HG03432 (cell line): Measurements from ENCODE around the gene SYNPR.

ENCODE experiments used
- ATAC-seq: cut with Tn5 transposase; IDR thresholded peaks from one replicate; pipeline ENCODE4 v1.9.1; 2021; ENCODE audit warnings: mild to moderate bottlenecking, moderate library complexity; ENCODE audit not compliant: unreplicated experiment

The SYNPR gene

DNA sequence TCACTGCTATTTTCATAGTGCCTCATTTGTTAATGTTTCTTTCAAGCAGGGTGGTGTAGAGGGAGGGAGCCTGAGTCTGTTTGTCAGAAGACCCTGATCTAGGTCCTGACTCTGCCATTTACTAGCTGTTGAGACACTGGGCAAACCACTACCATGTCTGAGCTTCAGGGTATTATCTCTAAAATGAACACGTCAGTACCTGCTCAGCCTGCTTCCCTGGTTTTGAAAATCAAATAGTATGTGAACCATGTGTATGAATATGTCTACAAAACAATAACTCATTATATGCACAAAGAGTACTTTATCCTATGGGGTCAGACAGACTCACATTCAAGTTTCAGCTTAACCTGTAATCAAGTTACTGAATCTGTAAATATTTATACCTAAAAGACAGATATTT, 25.1 kb downstream of the SYNPR start:
- ATAC-seq, result no peak

DNA sequence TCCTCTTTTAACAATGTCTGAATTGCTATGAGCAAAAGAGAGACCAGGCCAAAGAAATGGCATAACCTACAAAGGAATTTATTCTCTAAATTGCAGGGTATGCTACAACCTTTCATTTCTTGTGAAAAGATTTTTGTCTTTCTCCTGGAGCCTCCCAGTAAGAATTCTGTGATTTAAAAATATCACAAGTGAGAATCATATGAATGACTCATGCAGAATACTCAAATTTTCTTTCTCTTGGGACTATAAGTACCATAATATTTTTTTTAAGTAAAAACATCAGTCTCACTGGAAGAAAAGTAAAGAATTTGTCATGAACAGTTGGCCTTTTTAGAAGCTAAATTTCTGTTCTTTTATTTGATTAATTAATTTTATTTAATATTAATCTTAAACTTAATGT, 26.3 kb downstream of the SYNPR start:
- no peak for ATAC-seq

DNA sequence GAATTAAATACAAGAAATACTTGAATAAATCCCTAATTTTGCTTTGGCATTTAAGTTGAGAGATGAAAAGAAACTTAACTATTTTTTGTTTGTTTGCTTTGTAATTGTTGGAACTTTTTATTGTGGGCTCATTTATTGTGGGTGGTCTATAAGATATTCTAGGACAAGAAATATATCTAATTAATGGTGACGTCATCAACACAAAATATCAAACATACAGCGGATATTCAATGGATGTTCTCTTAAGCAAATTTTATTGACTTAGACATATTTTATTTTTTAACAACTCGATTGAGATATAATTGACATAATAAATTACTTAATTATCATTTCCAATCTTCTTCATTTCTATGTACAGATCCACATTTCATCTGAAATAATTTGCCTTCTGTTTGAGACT, 30.0 kb downstream of the SYNPR start:
- no peak for ATAC-seq

GRCh38 chr3:63309768-63310167, 31.7 kb downstream of the SYNPR start:
- ATAC-seq, result no peak

DNA sequence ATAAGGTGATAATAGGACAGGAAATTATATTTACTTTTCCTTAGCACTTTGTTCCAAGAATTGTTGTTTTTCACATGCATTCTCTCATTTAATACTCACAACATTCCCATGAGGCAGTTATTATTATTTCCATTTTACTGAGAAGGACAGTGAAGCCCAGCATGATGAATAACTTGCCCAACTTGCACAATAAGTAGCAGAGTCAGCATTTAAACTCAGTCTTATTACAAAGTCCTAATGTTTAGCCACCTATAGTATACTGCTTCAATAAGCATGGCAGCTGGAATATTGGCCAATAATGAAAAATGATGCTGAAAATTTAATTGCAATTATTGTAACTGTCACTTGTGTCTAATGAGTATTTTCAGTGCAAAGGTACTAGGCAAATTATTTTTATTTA, 45.7 kb downstream of the SYNPR start:
- ATAC-seq, result no peak

DNA sequence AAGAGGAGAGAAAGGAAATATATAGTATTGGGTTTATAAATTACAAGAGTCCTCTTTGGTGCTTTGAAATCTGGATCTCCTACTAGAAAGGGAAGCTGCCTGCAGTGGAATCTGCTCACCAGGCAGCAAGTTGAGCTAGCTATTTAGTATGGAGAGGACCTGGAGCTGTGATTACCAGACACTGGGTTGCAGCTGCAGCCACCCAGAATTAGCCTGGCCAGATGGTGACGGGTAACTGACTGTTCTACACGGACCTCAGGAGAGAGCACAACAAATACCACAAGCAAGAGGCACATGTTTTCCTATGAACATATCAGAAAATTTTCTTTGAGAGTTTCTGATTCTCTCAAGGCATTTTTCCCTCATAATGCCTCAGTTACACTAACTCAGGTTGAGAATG, 46.5 kb downstream of the SYNPR start:
- ATAC-seq, result no peak

- no peak for ATAC-seq
Measured at GRCh38 chr3:63325386-63325785, 47.3 kb downstream of the SYNPR start.

- ATAC-seq, result no peak
Measured at GRCh38 chr3:63328365-63328764, 50.3 kb downstream of the SYNPR start.

GRCh38 chr3:63331520-63331919, 53.4 kb downstream of the SYNPR start:
- ATAC-seq, result no peak

- no peak for ATAC-seq
Measured at GRCh38 chr3:63333815-63334214, 55.7 kb downstream of the SYNPR start.

- no peak for ATAC-seq
Measured at GRCh38 chr3:63338351-63338750, 60.2 kb downstream of the SYNPR start.

DNA sequence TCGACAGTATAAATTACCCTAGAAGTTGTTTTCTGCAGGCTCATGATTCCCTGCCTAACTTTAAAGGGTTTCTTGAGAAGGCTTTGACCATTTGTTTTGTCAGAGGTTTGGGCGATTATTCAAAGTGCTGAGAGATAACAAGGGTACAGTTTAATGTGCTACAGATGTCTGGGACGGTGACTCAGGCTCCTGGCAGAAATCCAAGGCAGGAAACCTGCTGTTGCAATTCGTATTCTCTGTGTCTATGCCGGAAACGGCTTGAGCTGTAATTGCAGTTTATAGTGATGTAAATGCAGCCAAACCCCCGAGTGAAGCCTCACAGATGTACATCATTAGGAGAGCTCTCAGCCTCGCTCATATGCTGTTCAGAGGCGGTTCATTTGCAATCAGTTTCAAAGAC, 65.6 kb downstream of the SYNPR start:
- ATAC-seq, result peak; percentile 74

- ATAC-seq, result no peak
Measured at GRCh38 chr3:63344661-63345060, 66.6 kb downstream of the SYNPR start.

GRCh38 chr3:63349583-63350573, 71.8 kb downstream of the SYNPR start:
- ATAC-seq, result peak; percentile 84

GRCh38 chr3:63351159-63352007, 73.3 kb downstream of the SYNPR start:
- ATAC-seq, result peak; percentile 81

GRCh38 chr3:63352008-63352279, 73.8 kb downstream of the SYNPR start:
- no peak for ATAC-seq

DNA sequence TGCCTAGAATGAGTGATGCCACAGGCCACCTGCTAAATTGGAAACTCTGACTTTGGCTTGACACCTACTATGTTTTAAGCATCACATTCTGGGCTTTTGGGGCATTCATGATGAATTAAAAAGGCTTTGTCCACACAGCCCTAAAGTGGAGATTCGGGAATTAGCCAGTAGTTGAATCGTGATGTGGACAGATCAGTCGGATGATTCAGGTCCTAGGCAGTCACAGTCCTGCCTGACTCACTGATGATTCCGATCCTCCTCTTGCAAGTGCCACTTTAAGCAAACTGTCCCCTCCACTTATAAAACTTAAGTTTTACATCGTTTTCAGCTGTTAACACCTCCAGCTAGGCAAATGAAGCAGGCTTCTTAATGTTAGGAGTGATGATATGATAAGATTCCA, 75.3 kb downstream of the SYNPR start:
- no peak for ATAC-seq

- no peak for ATAC-seq
Measured at GRCh38 chr3:63354160-63354559, 76.1 kb downstream of the SYNPR start.

- no peak for ATAC-seq
Measured at GRCh38 chr3:63355809-63356208, 77.7 kb downstream of the SYNPR start.

GRCh38 chr3:63364495-63364894, 86.4 kb downstream of the SYNPR start:
- no peak for ATAC-seq

- ATAC-seq, result no peak
Measured at GRCh38 chr3:63364910-63365309, 86.8 kb downstream of the SYNPR start.

- ATAC-seq, result no peak
Measured at GRCh38 chr3:63365671-63366070, 87.6 kb downstream of the SYNPR start.
